GM12878 (cell line): Measurements from ENCODE around the gene GFRA1. TPM values are rescaled to one million over a fixed set of nuclear protein-coding genes. Genes with fewer than 3 reads are reported as not detected.

Experiments
- ATAC-seq: fragments of 200-7000 bp; cut with Tn5 transposase; 3 replicates; pipeline ENCODE4 v1.9.1; 2020; ENCODE audit warnings: mild to moderate bottlenecking, moderate library complexity
- BruUV-seq: library from RNA; stranded (reverse); fragments of 400-500 nt; replicated peaks from 2 replicates; lab custom pipeline; 2021; lab: Mats Ljungman, UMichigan
- CTCF ChIA-PET: fragments of 300-600 bp; sonication (Branson Sonifier 250); formaldehyde crosslinking; extraction: SDS; loops from one replicate; lab custom pipeline; 2021; ENCODE audit warnings: inconsistent platforms; lab: Yijun Ruan, JAX
- POLR2A ChIA-PET: fragments of 350-600 bp; formaldehyde crosslinking; extraction: SDS; loops from one replicate; lab custom pipeline; 2021; ENCODE audit warnings: inconsistent platforms; lab: Charles Lee
- RAD21 ChIA-PET: fragments of 300-600 bp; sonication (Branson Sonifier 250); formaldehyde crosslinking; loops from one replicate; lab custom pipeline; 2023; ENCODE audit warnings: antibody characterized with exemption; ENCODE audit not compliant: unreplicated experiment; lab: Charles Lee
- SMC1A ChIA-PET: fragments of 300-600 bp; sonication (Branson Sonifier 250); formaldehyde crosslinking; loops from one replicate; lab custom pipeline; 2023; ENCODE audit not compliant: unreplicated experiment, uncharacterized antibody; lab: Charles Lee
- DNase-seq: peaks from one replicate; pipeline ENCODE4 v3.0.0-alpha.2; 2011; ENCODE audit warnings: low read depth, low spot score
- FAIRE-seq: peaks from 3 replicates; lab custom pipeline; 2011; peaks lifted over from hg19 to GRCh38; lab: Jason Lieb, UNC
- H2AFZ ChIP-seq: 2 replicates; pipeline ENCODE4 v1.6.0; 2011; ENCODE audit warnings: low read depth, low read length, control low read depth; ENCODE audit not compliant: control insufficient read depth
- H3K27ac ChIP-seq: 2 replicates; pipeline ENCODE4 v1.5.1; 2011; ENCODE audit warnings: control low read depth; ENCODE audit not compliant: control insufficient read depth, insufficient read depth
- H3K27me3 ChIP-seq, 2 experiments: replicated peaks in 1 of 2; 2 replicates each; pipeline versions ENCODE4 v1.6.0 to v1.6.1; 2011; ENCODE audit warnings: low read length in 1 of 2; ENCODE audit not compliant: control insufficient read depth in 2 of 2, insufficient read depth in 2 of 2
- H3K36me3 ChIP-seq, 2 experiments: 2 replicates each; pipeline ENCODE4 v1.5.1; 2011; ENCODE audit warnings: low read length in 1 of 2; ENCODE audit not compliant: control insufficient read depth in 2 of 2, insufficient read depth in 2 of 2
- H3K4me1 ChIP-seq: 2 replicates; pipeline ENCODE4 v1.6.1; 2011; ENCODE audit warnings: mild to moderate bottlenecking, low read length, moderate library complexity, mixed read lengths; ENCODE audit not compliant: control insufficient read depth, insufficient read depth
- H3K4me2 ChIP-seq: 2 replicates; pipeline ENCODE4 v1.6.0; 2011; ENCODE audit warnings: control low read depth; ENCODE audit not compliant: control insufficient read depth, insufficient read depth
- H3K4me3 ChIP-seq: fragments of 200-600 bp; sonication (generic); 2 replicates; pipeline ENCODE4 v1.5.1; 2016
- H3K79me2 ChIP-seq: 2 replicates; pipeline ENCODE4 v1.6.0; 2011; ENCODE audit warnings: low read length; ENCODE audit not compliant: control insufficient read depth, insufficient read depth
- H3K9ac ChIP-seq: 2 replicates; pipeline ENCODE4 v1.8.0; 2011; ENCODE audit warnings: low read length, control low read depth, mixed read lengths; ENCODE audit not compliant: control insufficient read depth, insufficient read depth
- H3K9me3 ChIP-seq: replicated peaks from 3 replicates; pipeline ENCODE4 v1.5.1; 2011; ENCODE audit warnings: mild to moderate bottlenecking, low read length; ENCODE audit not compliant: control insufficient read depth, insufficient read depth
- H4K20me1 ChIP-seq: 2 replicates; pipeline ENCODE4 v1.6.0; 2011; ENCODE audit not compliant: control insufficient read depth, insufficient read depth
- CTCF ChIP-seq, 3 experiments: IDR thresholded peaks in 2 of 3; conservative IDR thresholded peaks in 1 of 3; 2 replicates each; pipeline ENCODE4 v1.5.1; 2011; ENCODE audit warnings: low read depth in 3 of 3, low read length in 3 of 3, mild to moderate bottlenecking in 3 of 3, control low read depth in 2 of 3, moderate library complexity in 2 of 3, inconsistent platforms in 1 of 3, mixed read lengths in 1 of 3; ENCODE audit not compliant: control insufficient read depth in 2 of 3, insufficient read depth in 1 of 3; ENCODE audit errors: extremely low read depth in 1 of 3
- IRF3 ChIP-seq: fragments of 450-650 bp; IDR thresholded peaks from 2 replicates; pipeline ENCODE4 v1.6.1; 2014; ENCODE audit warnings: mild to moderate bottlenecking
- NR2C1 ChIP-seq: fragments of 450-650 bp; IDR thresholded peaks from 2 replicates; pipeline ENCODE4 v1.6.1; 2017; ENCODE audit warnings: antibody characterized with exemption, mild to moderate bottlenecking, moderate library complexity
- RAD21 ChIP-seq: IDR thresholded peaks from 2 replicates; pipeline ENCODE4 v1.6.1; 2011; ENCODE audit warnings: mild to moderate bottlenecking, low read depth, low read length, moderate library complexity; ENCODE audit not compliant: insufficient read depth
- SMC3 ChIP-seq: IDR thresholded peaks from 2 replicates; pipeline ENCODE4 v1.6.1; 2011; ENCODE audit warnings: low read length, improper control_type of control experiment, borderline replicate concordance
- USF2 ChIP-seq: IDR thresholded peaks from 2 replicates; pipeline ENCODE4 v1.6.1; 2011; ENCODE audit warnings: low read depth, low read length, improper control_type of control experiment, borderline replicate concordance
- ZNF384 ChIP-seq: IDR thresholded peaks from 2 replicates; pipeline ENCODE4 v1.6.1; 2012; ENCODE audit warnings: low read depth, mild to moderate bottlenecking, low read length, improper control_type of control experiment, borderline replicate concordance
- WGBS: methylation state at CpG from one replicate; pipeline ENCODE4 v1.1.6; 2016; ENCODE audit warnings: low lambda C conversion rate; ENCODE audit not compliant: insufficient replicate concordance, insufficient coverage; ENCODE audit errors: missing lambda C conversion rate; 5-methylcytosine and 5-hydroxymethylcytosine counted together
- in situ Hi-C: fragments of 300-500 bp; cut with MboI; formaldehyde crosslinking; loops from 9 replicates; pipeline ENCODE4 v1.14.3; 2018; ENCODE audit warnings: mixed read lengths
- intact Hi-C: fragments of 100-400 bp; cut with micrococcal nuclease; formaldehyde crosslinking; loops from one replicate; pipeline ENCODE4 v1.14.2; 2022; ENCODE audit not compliant: unreplicated experiment
- polyA plus RNA-seq, 11 experiments: library from polyadenylated mRNA; depleted of rRNA in 4 of 11; unstranded in 6 of 11; stranded (reverse) in 5 of 11; fragments of >200 nt; fragmentation: Nextera tagmentation in 4 of 11; fragmentation: Illumina TruSeq in 1 of 11; extraction: Ambion mirVana in 4 of 11; extraction: Trizol in 1 of 11; gene quantifications; 1 replicate in 1 of 11; 2 replicates in 10 of 11; pipeline versions ENCODE4 v1.2.1 to v1.2.3, GENCODE V29; 2011 to 2016; ENCODE audit warnings: inconsistent platforms in 2 of 11, missing spikeins in 2 of 11, low read depth in 1 of 11
- total RNA-seq, 4 experiments: library from RNA; depleted of rRNA in 3 of 4; stranded (reverse); fragments of >200 nt in 3 of 4; fragmentation: Illumina TruSeq in 1 of 4; extraction: Trizol in 1 of 4; gene quantifications; 2 replicates each; pipeline versions ENCODE4 v1.2.1 to v1.2.3, GENCODE V29; 2013 to 2021

The GFRA1 gene
- total and polyA plus RNA-seq, 10 of the 15 experiments (the other 5 are each of a cell fraction or from before 2014, with no cell fraction given) = 0.05 to 0.19 TPM; not detected in 8

GRCh38 chr10:116287906-116288501 is 15.0 kb upstream of the GFRA1 start:
- POLR2A ChIA-PET = no interaction called here
- 0% methylated on average over 1 of the region's 1 CpG for WGBS
- in situ Hi-C loops = loop anchor here (10.0 kb wide), 1 partner anchor 493 kb away; no protein-coding TSS in a partner anchor
- SMC1A ChIA-PET = interaction anchor here (0.9 to 2.5 kb wide), 4 partner anchors 11 to 581 kb away, joined by 3 to 12 read pairs (median 4); no protein-coding TSS in a partner anchor
- H3K79me2 ChIP-seq = no peaks in the 10 kb centered on the region
- H3K4me3 ChIP-seq = no peak overlapping the region
- no peaks in the 10 kb centered on the region for H3K9me3 ChIP-seq
- no peaks in the 10 kb centered on the region for H4K20me1 ChIP-seq
- peak; percentile 62; the same call in 2 of the 3 replicates for ATAC-seq
- peak; percentile 23 for FAIRE-seq
- H3K27ac ChIP-seq = no peak overlapping the region
- DNase-seq = no peak
- H3K27me3 ChIP-seq = no peaks in the 10 kb centered on the region
- TF ChIP-seq USF2 (no peak), CTCF (IDR thresholded peaks at IDR 0.05 in 2 of 3, conservative IDR thresholded peaks at IDR 0.05 in 1 of 3; ENCODE audit: control insufficient read depth in 2 of 3, extremely low read depth in 1 of 3, insufficient read depth in 1 of 3, low read depth in 3 of 3, low read length in 3 of 3) (peak; percentile 41 to 53 (median 51); a peak in 5 of 6 replicates), IRF3 (no peak), SMC3 (peak; percentile 40; the same call in 1 of the 2 replicates), ZNF384 (no peak), RAD21 (peak; percentile 71), NR2C1 (no peak)
- H3K36me3 ChIP-seq = no peaks in the 10 kb centered on the region
- H3K4me1 ChIP-seq = no peaks in the 10 kb centered on the region
- no peak overlapping the region for H3K9ac ChIP-seq
- intact Hi-C loops = loop anchor here (1.0 kb wide), 2 partner anchors 489 to 582 kb away; no protein-coding TSS in a partner anchor
- no peak overlapping the region for H2AFZ ChIP-seq
- RAD21 ChIA-PET = interaction anchor here (1.2 to 1.5 kb wide), 2 partner anchors 489 to 582 kb away, joined by 6 to 7 read pairs; no protein-coding TSS in a partner anchor
- CTCF ChIA-PET = interaction anchor here (0.5 to 2.6 kb wide), 14 partner anchors 9 to 1116 kb away, joined by 3 to 20 read pairs (median 4); no protein-coding TSS in a partner anchor
- BruUV-seq = no TSS peak
- H3K4me2 ChIP-seq = no peak overlapping the region
